HTR-8/SVneo (cell line): ENCODE data around the gene ANGPTL3.

ENCODE experiments used
- DNase-seq: peaks from one replicate; pipeline ENCODE4 v3.0.0; 2011; ENCODE audit warnings: low spot score, mixed read lengths; ENCODE audit not compliant: insufficient read length
- FAIRE-seq: peaks from 2 replicates; lab custom pipeline; 2011; peaks lifted over from hg19 to GRCh38; lab: Jason Lieb, UNC

The ANGPTL3 gene

GRCh38 chr1:62621907-62622306, 24.6 kb downstream of the ANGPTL3 start:
- FAIRE-seq (peak; percentile 89), DNase-seq (peak; percentile 48)

GRCh38 chr1:62625415-62625814, 28.1 kb downstream of the ANGPTL3 start:
- no peak for FAIRE-seq
- DNase-seq = no peak

GRCh38 chr1:62628506-62628905, 31.2 kb downstream of the ANGPTL3 start:
- DNase-seq = no peak

GRCh38 chr1:62637392-62638105, 40.2 kb downstream of the ANGPTL3 start:
- FAIRE-seq = no peak

More at GRCh38 chr1:62628506-62628905, 31.2 kb downstream of the ANGPTL3 start:
- no peak for FAIRE-seq

GRCh38 chr1:62643283-62643682, 46.0 kb downstream of the ANGPTL3 start:
- DNase-seq = no peak

More at GRCh38 chr1:62637392-62638105, 40.2 kb downstream of the ANGPTL3 start:
- DNase-seq = no peak

GRCh38 chr1:62652387-62652786, 55.1 kb downstream of the ANGPTL3 start:
- no peak for FAIRE-seq

More at GRCh38 chr1:62643283-62643682, 46.0 kb downstream of the ANGPTL3 start:
- FAIRE-seq = no peak

GRCh38 chr1:62654744-62655143, 57.4 kb downstream of the ANGPTL3 start:
- FAIRE-seq = no peak

More at GRCh38 chr1:62652387-62652786, 55.1 kb downstream of the ANGPTL3 start:
- no peak for DNase-seq

More at GRCh38 chr1:62654744-62655143, 57.4 kb downstream of the ANGPTL3 start:
- DNase-seq = no peak
